Stomach (tissue), 9 donors: ENCODE measurements around the gene SULT1A3. TPM values are rescaled to one million over a fixed set of nuclear protein-coding genes. Genes with fewer than 3 reads are reported as not detected.
A peak's percentile ranks its signal among the peaks of the same experiment; 100 is the strongest.
"Not testable (repeated sequence)": the region's sequence is repeated elsewhere in the genome, so short reads cannot be mapped to it uniquely, and the experiment has no call there.

Experiments
- DNase-seq, 2 donors: peaks; one replicate each; pipeline versions ENCODE4 v3.0.0 to v3.0.0-alpha.2; 2013 to 2019
- H3K27ac ChIP-seq, 5 donors: fragments of 200-600 bp in 4 of 5; sonication (generic) in 4 of 5; one replicate each; pipeline ENCODE4 v1.5.1; 2013 to 2019; ENCODE audit warnings: mild to moderate bottlenecking in 1 of 5, moderate library complexity in 1 of 5
- H3K27me3 ChIP-seq, 3 donors: fragments of 200-600 bp; sonication (generic); one replicate each; pipeline ENCODE4 v1.5.1; 2017 to 2019; ENCODE audit warnings: mixed run types in 1 of 3
- H3K36me3 ChIP-seq, 4 donors: fragments of 200-600 bp; sonication (generic); 1 replicate in 3 of 4; 2 replicates in 1 of 4; pipeline ENCODE4 v1.5.1; 2016 to 2019
- H3K4me1 ChIP-seq, 4 donors: fragments of 200-600 bp; sonication (generic); one replicate each; pipeline ENCODE4 v1.5.1; 2016 to 2019
- H3K4me3 ChIP-seq, 4 donors: fragments of 200-600 bp; sonication (generic) in 3 of 4; one replicate each; pipeline ENCODE4 v1.5.1; 2016 to 2019; ENCODE audit warnings: mild to moderate bottlenecking in 1 of 4
- H3K9me3 ChIP-seq, 4 donors: fragments of 200-600 bp; sonication (generic); one replicate each; pipeline ENCODE4 v1.5.1; 2016 to 2019
- EP300 ChIP-seq: sonication (generic); formaldehyde crosslinking; IDR thresholded peaks from one replicate; pipeline ENCODE4 v1.6.1; 2017; ENCODE audit warnings: antibody characterized with exemption
- POLR2A ChIP-seq, 4 donors: fragments of 450-650 bp; IDR thresholded peaks; one replicate each; pipeline ENCODE4 v1.6.1; 2016; ENCODE audit warnings: antibody characterized with exemption in 4 of 4, control low read depth in 2 of 4, mild to moderate bottlenecking in 1 of 4, moderate library complexity in 1 of 4
- POLR2AphosphoS5 ChIP-seq, 3 donors: sonication (generic); formaldehyde crosslinking; IDR thresholded peaks; one replicate each; pipeline ENCODE4 v1.6.1; 2016; ENCODE audit warnings: antibody characterized with exemption in 3 of 3
- WGBS, 5 donors: extraction: QIAGEN DNeasy Blood & Tissue Kit in 3 of 5; methylation state at CpG; one replicate each; pipeline versions ENCODE4 v1.1.5 to v1.1.7; 2013 to 2018; 5-methylcytosine and 5-hydroxymethylcytosine counted together
- intact Hi-C: fragments of 100-400 bp; cut with DNase I; formaldehyde crosslinking; loops from one replicate; pipeline ENCODE4 v1.15.1; 2023; ENCODE audit warnings: low total_unique reads
- polyA plus RNA-seq, 3 donors: library from polyadenylated mRNA; stranded (reverse); fragments of 200-250 nt; gene quantifications; one replicate each; pipeline ENCODE4 v1.2.3, GENCODE V29; 2013
- total RNA-seq, 5 donors: library from RNA; depleted of rRNA; stranded (reverse); fragments of >200 nt; gene quantifications; one replicate each; pipeline versions ENCODE4 v1.1.0 to v1.2.3, GENCODE V29; 2014 to 2016
- TF ChIP-seq, protein P1 (sequence below), 7 experiments: fragments of 450-650 bp in 4 of 7; fragments of 200-600 bp in 3 of 7; sonication (generic) in 3 of 7; IDR thresholded peaks; one replicate each; pipeline ENCODE4 v1.5.1; 2016 to 2019; ENCODE audit warnings: antibody characterized with exemption in 7 of 7, control low read depth in 2 of 7, mild to moderate bottlenecking in 1 of 7
- donor health status: healthy with polysubstance abuse.
- donor health status: Bipolar disorder and iron deficiency.
- donor health status: healthy.

The SULT1A3 gene
- total and polyA plus RNA-seq, 8 donors, result 4.2 to 118 (median 47.7) TPM

DNA sequence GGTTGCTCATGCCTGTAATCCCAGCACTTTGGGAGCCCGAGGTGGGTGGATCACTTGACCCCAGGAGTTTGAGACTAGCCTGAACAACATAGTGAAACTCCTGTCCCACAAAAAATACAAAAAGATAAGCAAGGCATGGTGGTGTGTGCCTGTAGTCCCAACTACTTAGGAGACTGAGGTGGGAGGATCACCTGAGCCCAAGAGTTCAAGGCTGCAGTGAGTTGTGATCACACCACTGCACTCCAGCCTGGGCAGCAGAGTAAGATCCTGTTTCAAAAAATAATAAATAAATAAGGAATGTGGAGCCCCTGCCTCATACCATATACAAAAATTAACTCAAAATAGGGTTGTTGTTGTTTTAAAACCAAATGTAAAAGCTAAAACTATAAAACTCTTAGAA is 41.8 kb upstream of the SULT1A3 start:
- no peaks in the 10 kb centered on the region for H3K4me1 ChIP-seq
- no peak overlapping the region for H3K27ac ChIP-seq
- H3K27me3 ChIP-seq, result no peaks in the 10 kb centered on the region
- no peaks in the 10 kb centered on the region for H3K9me3 ChIP-seq
- TF ChIP-seq POLR2AphosphoS5 (IDR thresholded peaks at IDR 0.05) (no peak), EP300 (no peak), POLR2A (IDR thresholded peaks at IDR 0.05) (no peak)
- TF ChIP-seq, protein P1, sequence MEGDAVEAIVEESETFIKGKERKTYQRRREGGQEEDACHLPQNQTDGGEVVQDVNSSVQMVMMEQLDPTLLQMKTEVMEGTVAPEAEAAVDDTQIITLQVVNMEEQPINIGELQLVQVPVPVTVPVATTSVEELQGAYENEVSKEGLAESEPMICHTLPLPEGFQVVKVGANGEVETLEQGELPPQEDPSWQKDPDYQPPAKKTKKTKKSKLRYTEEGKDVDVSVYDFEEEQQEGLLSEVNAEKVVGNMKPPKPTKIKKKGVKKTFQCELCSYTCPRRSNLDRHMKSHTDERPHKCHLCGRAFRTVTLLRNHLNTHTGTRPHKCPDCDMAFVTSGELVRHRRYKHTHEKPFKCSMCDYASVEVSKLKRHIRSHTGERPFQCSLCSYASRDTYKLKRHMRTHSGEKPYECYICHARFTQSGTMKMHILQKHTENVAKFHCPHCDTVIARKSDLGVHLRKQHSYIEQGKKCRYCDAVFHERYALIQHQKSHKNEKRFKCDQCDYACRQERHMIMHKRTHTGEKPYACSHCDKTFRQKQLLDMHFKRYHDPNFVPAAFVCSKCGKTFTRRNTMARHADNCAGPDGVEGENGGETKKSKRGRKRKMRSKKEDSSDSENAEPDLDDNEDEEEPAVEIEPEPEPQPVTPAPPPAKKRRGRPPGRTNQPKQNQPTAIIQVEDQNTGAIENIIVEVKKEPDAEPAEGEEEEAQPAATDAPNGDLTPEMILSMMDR (IDR thresholded peaks at IDR 0.05), result no peak
- no peak overlapping the region for H3K4me3 ChIP-seq
- H3K36me3 ChIP-seq, result no peaks in the 10 kb centered on the region
- no peak for DNase-seq
- 58 to 75% (median 62%) methylated on average over 1 of the region's 1 CpG for WGBS, 5 donors
- intact Hi-C loops, result no loop called here

DNA sequence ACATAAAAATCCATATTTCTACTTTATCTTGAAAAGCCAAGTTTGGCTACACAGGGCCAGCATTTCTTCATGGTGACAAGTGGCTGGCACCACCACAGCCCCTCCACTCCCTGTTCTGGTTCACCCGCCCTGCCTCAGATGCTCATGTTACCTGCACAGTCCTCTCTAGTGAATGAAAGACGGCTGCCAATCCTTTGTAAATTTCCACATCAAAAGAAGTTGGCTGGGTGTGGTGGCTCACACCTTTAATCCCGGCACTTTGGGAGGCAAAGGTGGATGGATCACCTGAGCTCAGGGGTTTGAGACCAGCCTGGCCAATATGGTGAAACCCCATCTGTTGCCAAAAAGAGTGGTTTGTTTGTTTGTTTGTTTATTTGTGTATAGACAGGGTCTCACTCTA is 35.5 kb upstream of the SULT1A3 start:
- 70 to 84% (median 81%) methylated on average over 3 of the region's 3 CpGs for WGBS, 5 donors
- no peaks in the 10 kb centered on the region for H3K9me3 ChIP-seq
- no peak overlapping the region for H3K4me3 ChIP-seq
- H3K27me3 ChIP-seq, result no peaks in the 10 kb centered on the region
- peaks cover 0 to 13% (median 0%) of the 10 kb centered on the region in 4 donors for H3K4me1 ChIP-seq
- H3K27ac ChIP-seq, result no peak overlapping the region
- DNase-seq, result no peak
- intact Hi-C loops, result no loop called here
- TF ChIP-seq POLR2AphosphoS5 (IDR thresholded peaks at IDR 0.05) (no peak), EP300 (no peak), POLR2A (IDR thresholded peaks at IDR 0.05) (no peak)
- TF ChIP-seq, protein P1 (IDR thresholded peaks at IDR 0.05), result no peak
- no peaks in the 10 kb centered on the region for H3K36me3 ChIP-seq

DNA sequence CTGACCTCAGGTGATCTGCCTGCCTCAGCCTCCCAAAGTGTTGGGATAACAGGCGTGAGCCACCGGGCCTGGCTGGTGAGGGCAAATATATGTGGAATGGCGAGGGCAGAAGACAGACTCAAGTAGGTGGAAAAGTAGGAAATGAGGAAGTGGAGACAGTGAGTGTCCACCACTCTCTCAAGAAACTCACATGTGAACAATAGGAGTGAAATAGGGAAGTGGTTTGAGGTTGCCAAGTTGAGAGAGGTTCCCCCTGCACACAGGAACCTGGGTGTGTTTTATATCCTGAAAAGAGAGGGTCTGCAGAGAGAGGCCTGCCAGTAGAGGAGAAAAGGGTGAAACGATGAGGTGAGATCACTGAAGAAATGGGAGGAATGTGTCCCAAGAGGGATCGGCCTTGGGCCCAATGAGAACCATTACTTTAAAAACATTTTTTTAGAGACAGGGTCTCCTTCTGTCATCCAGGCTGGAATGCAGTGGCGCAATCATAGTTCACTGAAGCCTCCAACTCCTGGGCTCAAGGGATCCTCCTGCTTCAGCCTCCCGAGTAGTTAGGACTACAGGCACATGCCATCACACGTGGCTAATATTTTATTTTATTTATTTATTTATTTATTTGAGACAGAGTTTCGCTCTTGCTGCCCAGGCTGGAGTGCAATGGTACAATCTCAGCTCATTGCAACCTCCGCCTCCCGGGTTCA is 32.7 kb upstream of the SULT1A3 start:
- TF ChIP-seq POLR2A (IDR thresholded peaks at IDR 0.05) (no peak), EP300 (no peak)
- TF ChIP-seq, protein P1 (IDR thresholded peaks at IDR 0.05), result no peak
- H3K27me3 ChIP-seq, result no peaks in the 10 kb centered on the region
- H3K9me3 ChIP-seq, result no peaks in the 10 kb centered on the region
- DNase-seq, result peak in 1 of 2 donors; percentile 37
- H3K27ac ChIP-seq, result no peak overlapping the region
- peaks cover 0 to 13% (median 0%) of the 10 kb centered on the region in 4 donors for H3K4me1 ChIP-seq
- H3K4me3 ChIP-seq, result no peak overlapping the region
- H3K36me3 ChIP-seq, result no peaks in the 10 kb centered on the region
- intact Hi-C loops, result no loop called here
- 86 to 91% (median 86%) methylated on average over 11 of the region's 11 CpGs for WGBS, 5 donors

- H3K36me3 ChIP-seq, H3K4me3 ChIP-seq, H3K27me3 ChIP-seq, H3K27ac ChIP-seq, DNase-seq, intact Hi-C loops, H3K9me3 ChIP-seq: not testable (repeated sequence)
- H3K4me1 ChIP-seq, result peaks cover 0 to 13% (median 0%) of the 10 kb centered on the region in 4 donors
- WGBS, 5 donors, result 73 to 100% (median 85%) methylated on average over 1 to 15 of the region's 29 CpGs; no CpG with 5 or more reads in 2 of the 5 donors
Observed at GRCh38 chr16:30168746-30169145, 30.3 kb upstream of the SULT1A3 start.

DNA sequence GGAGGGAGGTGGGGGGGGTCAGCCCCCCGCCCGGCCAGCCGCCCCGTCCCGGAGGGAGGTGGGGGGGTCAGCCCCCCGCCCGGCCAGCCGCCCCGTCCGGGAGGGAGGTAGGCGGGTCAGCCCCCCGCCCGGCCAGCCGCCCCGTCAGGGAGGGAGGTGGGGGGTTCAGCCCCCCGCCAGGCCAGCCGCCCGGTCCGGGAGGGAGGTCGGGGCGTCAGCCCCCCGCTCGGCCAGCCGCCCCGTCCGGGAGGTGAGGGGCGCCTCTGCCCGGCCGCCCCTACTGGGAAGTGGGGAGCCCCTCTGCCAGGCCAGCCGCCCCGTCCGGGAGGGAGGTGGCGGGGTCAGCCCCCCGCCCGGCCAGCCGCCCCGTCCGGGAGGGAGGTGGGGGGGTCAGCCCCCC is 29.6 kb upstream of the SULT1A3 start:
- 60 to 97% (median 92%) methylated on average over 2 to 36 of the region's 38 CpGs; no CpG with 5 or more reads in 1 of the 5 donors for WGBS, 5 donors
- H3K4me1 ChIP-seq, result peaks cover 0 to 13% (median 0%) of the 10 kb centered on the region in 4 donors
- H3K36me3 ChIP-seq, H3K9me3 ChIP-seq, DNase-seq, intact Hi-C loops, H3K4me3 ChIP-seq, H3K27ac ChIP-seq, H3K27me3 ChIP-seq: not testable (repeated sequence)

- H3K9me3 ChIP-seq, H3K27ac ChIP-seq, H3K4me3 ChIP-seq, H3K27me3 ChIP-seq, intact Hi-C loops, H3K36me3 ChIP-seq, DNase-seq: not testable (repeated sequence)
- 49 to 76% (median 60%) methylated on average over 11 to 17 of the region's 31 CpGs; no CpG with 5 or more reads in 1 of the 5 donors for WGBS, 5 donors
- H3K4me1 ChIP-seq, result peaks cover 0 to 13% (median 0%) of the 10 kb centered on the region in 4 donors
Observed at GRCh38 chr16:30170145-30170544, 28.9 kb upstream of the SULT1A3 start.
